NCI-H526 (cell line): Measurements from ENCODE around the gene ANKRD65.
"Not testable (repeated sequence)": the region's sequence is repeated elsewhere in the genome, so short reads cannot be mapped to it uniquely, and the experiment has no call there.

Experiments used
- DNase-seq, 2 experiments: peaks; one replicate each; lab custom pipeline; 2025; lab: John Stamatoyannopoulos, UW

Gene ANKRD65

DNA sequence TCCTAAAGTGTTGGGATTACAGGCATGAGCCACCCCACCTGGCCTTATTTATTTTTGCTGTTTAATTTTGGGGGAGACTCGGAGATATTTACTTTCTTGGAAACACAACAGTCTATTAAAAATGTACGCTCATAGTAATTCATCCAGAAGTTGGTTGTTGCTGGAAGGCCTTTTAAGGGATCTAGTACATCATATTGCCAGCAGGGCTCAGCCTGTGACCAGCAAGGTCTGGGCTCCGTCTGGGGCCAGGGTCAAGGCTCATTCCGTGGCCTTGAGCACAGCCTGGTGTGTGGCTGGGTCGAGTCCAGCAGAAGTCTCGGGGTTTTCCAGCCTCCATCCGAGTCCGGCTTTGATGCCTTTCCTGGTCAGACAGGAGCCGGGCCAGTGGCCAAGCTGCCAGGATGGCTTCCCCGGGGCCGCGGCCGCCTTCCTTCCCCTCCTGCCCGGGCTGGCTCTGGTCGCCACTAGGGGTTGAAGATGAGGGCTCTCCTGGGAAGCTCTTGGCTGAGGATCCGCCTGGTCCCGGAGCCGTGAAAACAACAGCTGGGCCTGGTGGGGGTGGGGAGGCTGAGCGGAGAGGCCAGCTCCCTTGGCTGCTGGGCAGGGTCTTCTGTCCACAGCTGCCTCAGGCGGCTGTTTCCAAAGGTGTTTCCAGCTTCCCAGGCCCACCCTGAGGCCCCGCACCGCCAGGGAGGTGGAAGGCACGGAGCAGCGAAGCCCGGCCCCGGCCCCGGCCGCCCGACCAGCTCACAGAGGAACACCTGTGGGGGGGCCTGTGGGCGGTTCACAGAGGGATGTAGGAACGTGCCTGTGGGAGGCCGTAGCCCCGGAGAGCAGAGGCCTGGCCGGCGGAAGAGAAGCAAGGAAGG lies 9.3 kb upstream of the ANKRD65 start:
- no peak for DNase-seq

- DNase-seq, result no peak
Measured at GRCh38 chr1:1429671-1430073, 8.6 kb upstream of the ANKRD65 start.

- DNase-seq, result not testable (repeated sequence)
Measured at GRCh38 chr1:1428967-1429366, 7.9 kb upstream of the ANKRD65 start.

DNA sequence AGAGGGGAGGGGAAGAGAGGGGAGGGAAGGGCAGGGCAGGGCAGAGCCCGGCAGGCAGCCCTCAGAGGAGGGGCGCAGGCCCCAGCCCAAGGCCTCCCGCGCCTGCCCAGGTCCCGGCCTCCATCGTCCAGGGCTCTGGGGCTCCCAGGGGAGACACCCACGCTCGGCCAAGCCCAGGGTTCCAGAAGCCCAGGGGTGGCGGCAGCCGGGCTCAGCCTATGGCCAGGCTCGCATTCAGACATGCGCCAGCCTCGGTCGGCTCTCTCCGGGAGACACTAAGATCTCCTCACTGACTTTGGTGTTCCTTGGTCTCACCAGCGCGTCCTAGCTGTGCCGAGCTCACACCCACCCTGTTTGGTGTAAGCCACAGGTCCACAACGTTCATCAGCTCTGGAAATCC lies 7.1 kb upstream of the ANKRD65 start:
- DNase-seq, result no peak

DNA sequence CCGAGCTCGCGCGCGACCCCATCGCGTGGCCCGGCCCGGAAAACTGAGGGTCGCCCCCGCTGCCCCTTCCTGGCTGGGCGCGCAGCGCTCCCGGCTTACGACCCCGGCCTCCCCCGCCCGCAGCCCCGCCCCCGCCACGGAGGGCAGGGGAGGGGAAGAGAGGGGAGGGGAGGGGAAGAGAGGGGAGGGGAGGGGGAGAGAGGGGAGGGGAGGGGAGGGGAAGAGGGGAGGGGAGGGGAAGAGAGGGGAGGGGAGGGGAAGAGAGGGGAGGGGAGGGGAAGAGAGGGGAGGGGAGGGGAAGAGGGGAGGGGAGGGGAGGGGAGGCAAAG lies 6.7 kb upstream of the ANKRD65 start:
- no peak for DNase-seq

DNA sequence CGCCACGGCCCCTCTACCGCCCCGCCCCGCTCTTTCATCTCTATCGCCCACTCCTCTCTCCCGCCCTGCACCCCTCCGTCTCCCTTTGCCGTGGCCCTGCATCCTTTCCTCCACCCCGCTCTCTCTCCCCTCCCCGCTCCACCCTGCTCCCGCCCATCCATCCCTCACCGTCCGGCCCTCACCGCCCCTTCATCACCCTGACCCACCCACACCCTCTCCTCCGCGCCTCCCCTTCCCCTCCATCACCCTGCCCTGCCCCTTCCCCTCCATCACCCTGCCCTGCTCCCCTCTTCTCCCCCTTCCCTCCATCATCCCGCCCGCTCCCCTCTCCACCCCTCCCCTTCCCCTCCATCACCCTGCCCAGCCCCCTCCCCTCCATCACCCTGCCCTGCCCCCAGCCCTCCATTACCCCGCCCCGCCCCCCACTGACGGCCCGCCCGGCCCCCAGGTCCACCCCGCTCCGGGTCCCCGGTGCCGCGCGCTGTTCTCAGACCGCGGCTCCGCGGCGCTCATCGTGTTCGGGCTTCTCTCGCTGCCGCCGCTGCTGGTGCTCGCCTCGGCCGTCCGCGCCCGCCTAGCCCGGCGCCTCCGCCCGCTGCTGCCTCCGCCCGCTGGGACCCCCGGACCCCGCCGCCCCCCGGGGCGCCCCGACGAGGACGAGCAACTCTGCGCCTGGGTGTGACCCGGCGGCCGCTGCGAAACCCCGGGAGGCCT lies 6.2 kb upstream of the ANKRD65 start:
- DNase-seq, result no peak

DNA sequence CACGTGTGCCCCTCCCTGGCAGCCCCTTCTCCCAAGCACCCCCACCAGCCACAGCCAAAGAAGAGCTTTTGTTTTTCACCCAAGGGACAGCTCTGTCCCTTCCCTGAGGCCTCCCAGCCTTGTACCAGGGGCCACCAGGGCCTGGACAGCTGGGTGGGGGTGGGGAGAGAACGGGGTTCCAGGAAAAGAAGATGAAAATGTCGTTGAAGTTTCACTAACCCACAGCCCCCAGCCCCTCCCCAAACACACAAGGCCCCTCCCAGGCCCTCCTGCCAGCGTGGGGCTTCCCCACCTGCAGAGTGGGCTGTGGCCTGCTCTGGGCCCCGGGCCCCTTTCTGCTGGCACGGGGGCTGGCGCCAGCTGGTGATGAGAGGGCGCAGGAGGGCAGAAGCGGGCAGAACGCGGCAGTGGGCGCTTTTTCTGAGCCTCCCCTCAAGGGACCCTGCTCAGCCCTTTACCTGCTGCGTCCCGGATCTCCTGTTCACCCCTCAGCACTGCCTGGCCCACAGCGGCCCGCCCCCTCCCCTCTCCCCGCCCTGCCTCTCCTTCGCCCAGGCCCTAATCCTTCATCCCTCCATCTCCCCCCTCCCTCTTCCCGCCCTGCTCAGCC lies 5.5 kb upstream of the ANKRD65 start:
- DNase-seq, result no peak

- DNase-seq, result no peak
Measured at GRCh38 chr1:1425753-1426495, 4.8 kb upstream of the ANKRD65 start.

- DNase-seq, result no peak
Measured at GRCh38 chr1:1425426-1425752, 4.3 kb upstream of the ANKRD65 start.

DNA sequence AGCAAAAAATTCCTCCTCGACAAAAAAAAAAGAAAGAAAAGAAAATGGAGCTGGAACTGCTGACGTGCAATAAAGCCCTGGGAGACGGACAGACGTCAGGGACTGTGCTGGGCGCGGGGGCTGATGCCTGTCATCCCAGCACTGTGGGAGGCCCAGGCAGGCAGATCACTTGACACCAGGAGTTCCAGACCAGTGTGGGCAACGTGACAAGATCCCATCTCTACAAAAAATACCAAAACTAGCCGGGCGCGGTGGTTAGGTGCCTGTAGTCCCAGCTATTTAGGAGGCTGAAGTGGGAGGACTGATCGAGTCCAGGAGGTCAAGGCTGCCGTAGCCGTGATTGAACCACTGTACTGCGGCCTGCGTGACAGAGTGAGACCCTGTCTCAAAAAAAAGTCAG lies 3.6 kb upstream of the ANKRD65 start:
- DNase-seq, result no peak

DNA sequence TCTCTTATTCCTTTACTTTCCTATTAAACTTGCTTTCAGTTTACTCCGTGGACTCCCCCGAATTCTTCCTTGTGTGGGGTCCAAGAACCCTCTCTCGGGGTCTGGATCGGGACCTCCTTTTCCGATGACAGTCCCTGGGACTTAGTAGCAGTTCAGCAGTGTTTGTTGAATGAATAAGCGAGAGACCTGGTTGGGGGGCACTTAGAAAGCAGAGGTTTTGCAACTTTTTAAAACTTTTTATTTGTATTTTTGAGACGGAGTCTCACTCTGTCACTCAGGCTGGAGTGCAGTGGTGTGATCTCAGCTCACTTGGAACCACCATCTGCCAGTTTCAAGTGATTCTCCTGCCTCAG lies 2.1 kb upstream of the ANKRD65 start:
- DNase-seq, result no peak

DNA sequence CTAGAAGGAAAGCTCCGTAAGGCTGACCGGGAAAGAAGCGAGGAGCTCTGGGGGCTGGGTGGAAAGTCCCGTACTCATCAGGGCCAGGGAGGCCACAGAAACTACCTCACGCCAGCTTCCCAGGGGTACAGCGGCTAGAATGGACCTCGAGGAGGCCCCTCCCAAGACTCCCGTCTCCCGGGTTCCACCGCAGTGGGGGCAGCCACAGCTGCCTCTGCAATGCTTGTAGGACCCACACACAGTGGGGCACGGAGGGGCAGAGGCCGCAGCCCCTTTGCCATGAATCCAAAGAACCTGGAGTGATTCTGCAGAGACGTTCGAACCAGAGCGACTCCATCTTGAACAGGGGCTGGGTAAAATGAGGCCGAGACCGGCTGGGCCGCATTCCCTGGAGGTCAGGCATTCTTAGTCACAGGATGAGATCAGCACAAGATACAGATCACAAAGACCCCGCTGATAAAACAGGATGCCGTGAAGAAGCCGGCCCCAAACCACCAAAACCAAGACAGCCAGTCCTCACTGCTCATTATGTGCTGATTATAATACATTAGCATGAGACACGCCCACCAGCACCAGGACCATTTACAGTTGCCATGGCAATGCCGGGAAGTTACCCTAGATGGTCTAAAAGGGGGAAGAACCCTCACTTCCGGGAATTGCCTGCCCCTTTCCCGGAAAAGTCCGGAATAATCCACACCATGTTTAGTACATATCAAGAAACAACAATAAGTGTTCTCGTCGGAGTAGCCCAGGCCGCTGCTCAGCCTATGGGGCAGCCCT lies 1.6 kb upstream of the ANKRD65 start:
- no peak for DNase-seq

DNA sequence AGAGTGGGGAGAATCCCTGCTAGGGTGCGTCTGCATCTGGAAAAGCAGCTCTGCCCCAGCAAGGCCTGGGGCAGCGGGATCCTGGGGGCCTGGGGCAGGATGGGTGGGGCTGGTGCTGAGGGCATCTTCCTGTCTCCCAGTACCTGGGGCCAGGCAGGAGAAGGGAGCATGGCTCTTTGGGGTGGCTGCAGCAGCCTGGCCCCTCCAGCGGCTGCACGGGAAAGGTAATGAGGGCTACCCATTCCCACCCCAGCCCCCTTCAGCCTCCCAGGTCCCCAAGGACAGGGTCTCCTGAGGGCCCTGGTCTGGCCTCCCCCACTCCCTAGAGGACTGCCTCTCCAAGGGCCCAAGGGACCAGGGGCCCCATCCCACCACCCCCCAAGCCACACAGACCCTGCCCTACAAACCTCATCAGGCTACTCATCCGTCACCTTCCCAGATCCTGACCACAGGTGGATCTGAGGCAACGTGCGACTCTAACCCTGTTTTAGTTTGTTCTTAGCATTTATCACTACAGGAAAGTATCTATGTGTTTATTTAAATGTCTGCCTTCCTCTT lies 910 bp upstream of the ANKRD65 start:
- DNase-seq, result no peak

DNA sequence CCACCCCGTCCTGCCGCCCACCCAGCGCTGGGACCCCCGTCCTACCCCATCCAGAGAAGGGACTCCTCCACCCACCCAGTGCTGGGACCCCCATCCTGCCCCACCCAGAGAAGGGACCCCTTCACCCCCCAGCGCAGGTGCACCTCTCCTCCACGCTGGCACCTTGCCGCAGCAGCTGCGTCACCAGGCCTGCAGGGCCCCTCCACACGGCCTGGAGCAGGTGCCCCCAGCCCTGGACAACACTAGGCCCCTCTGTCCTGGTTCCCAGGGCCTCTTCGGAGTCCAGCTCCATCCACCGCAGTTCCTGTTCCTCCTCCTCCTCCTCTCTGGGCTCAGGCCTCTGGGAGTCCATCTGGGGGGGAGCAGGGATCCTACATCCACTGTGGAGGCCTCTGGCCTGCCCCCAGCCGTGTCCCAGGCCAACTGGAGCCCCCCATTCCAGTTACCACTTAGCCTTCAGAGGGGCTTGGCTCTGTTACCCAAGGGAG lies 378 bp downstream of the ANKRD65 start:
- no peak for DNase-seq

- no peak for DNase-seq
Measured at GRCh38 chr1:1419813-1420653, 1.0 kb downstream of the ANKRD65 start.

- DNase-seq, result peak in 1 of 2 experiments; percentile 68
Measured at GRCh38 chr1:1419363-1419812, 1.7 kb downstream of the ANKRD65 start.

DNA sequence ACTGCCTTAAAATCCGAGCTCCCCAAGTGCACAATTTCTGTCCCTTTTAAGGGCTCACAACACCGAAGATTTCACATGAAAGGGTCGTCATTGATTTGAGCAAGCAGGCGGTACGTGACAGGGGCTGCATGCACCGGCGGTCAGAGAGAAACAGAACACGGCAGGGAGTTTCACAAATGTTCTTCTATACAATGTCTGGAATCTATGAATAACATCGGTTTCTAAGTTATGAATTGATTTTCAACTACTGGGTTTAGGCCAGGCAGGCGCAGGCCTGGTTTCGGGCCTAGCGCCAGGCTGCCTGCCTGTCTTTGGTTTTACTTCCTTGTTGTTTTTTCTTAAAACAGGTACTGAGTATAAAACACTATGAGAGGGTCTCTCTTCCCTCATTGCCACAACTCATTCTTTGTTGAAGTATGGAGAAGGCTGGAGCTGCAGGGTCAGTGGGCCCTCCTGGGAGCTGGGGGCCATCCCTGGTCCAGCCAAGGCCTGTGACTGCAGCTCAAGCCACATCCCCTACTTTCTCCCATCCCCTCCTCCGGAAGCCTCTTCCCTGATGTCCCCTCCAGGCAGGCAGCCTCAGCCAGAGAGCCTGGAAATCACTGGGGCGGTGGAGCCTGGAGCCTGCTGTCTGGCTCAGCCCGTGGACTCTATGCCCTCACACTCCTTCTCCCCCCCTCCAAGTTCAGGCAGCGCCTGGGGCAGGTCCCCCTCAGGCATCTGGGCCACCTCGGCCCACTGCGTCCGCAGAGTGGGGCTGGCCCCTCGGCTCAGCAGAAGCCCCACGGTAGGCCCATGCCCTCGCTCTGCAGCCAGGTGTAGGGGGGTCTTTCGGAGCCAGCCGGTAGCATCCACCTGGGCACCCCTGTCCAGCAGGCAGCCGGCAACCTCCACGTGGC lies 2.4 kb downstream of the ANKRD65 start:
- DNase-seq, result no peak

DNA sequence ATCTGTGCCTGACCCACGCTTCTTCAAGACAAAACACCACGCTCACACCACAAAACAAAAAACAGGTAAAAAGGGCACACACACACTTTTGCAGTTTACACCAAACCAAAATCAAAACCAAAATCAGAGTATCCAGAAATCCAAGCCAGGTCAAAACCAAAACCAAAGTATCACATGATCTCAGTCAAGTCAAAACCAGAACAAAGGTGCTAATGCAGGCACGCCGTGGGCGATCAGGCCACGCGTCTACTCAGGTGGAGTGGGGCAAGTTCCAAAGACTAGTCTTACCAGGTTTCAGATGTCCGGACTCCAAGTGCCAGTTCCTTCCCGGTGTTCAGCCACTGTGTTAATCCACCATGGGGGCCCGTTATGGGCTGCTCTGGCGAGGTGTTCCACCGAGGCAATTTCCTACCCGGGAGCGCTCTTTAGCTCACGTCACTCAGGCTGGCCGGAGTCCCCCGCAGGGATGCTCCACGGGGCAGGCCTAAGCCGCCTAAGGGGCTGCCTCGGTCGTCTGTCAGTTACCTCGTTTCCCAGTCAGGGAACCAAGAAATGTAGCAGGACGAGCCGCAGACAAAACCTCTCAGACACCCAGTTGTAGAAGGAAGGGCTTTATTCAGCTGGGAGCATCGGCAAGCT lies 3.1 kb downstream of the ANKRD65 start:
- DNase-seq, result not testable (repeated sequence)

DNA sequence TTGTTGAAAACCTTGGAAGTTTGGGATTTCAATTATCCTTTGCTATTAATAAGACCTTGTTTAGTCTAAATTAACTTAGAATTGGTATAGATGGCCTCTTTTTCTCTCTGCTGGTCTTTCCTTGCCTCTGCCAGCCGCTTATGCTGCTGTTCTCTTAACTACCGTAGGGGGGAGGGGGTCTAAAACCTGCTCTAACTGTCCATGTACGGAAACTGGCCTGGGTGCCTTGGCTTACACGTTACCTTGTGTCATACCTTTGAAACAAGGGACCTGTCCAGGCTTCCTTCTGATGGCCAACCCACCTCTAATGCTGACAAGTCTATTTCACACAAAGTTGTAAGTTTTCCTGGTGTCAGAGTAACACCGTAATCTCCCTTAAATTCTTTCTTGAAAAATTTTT lies 3.7 kb downstream of the ANKRD65 start:
- DNase-seq, result peak; percentile 60 to 86
